GM18519 (cell line): ENCODE results near the gene LPGAT1.

Experiments
- ATAC-seq: cut with Tn5 transposase; IDR thresholded peaks from one replicate; pipeline ENCODE4 v1.9.1; 2021; ENCODE audit warnings: mild to moderate bottlenecking, moderate library complexity; ENCODE audit not compliant: unreplicated experiment, low FRiP score

The LPGAT1 gene

DNA sequence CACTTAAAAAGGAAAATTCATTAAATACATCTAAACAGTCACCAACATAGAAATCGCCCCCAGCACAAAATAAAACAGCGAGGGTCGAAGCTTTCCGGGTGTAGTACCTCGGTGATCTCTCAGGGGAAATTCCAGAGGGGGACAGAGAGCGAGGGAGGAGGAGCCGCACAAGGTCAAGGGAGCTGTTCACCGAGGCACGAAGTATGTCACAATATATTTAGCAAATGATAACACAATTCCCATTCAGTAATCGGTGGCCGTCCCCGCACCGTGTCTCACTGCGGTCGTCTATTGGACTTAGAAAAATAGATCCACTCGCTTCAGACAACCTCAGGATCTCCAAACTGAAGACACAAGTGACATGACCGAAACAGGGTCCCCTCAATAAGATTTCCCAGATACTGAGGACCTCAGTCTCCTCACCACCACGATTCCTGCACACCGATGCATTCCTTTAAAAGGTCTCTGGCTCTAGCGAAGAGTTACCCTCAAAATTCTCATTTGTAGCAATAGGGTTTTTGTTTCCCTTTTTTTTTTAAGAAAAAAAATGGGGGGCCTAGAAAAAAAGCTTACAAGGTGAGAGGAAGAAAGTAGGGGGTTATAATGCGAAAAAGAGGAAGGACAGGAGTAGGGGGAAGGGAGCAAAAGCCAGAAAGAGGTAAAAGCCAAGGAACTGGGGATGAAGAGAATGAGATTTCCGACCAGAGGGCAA is 1.1 kb downstream of the LPGAT1 start:
- no peak for ATAC-seq

- no peak for ATAC-seq
These were observed 1.8 kb downstream of the LPGAT1 start for GRCh38 chr1:211828584-211829342.

GRCh38 chr1:211827051-211827450 is 3.5 kb downstream of the LPGAT1 start:
- no peak for ATAC-seq

DNA sequence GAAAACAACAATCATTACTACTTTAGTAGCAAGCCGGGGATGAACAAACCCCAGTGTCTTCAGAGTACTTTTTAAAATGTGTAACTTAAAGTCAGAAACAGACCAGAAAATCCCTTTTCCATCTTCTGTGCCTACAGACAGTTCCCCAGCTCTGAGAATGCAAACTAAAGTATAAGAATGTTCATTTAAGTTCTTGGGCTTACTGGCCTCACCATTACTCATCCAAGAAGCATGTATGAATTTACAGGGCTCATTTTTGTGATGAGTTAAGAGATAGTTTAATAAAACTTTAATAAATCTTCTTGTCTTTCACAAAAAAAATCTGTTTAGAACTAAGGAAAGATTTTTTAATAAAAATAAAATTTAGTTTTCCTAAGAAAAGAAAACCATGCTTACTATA is 4.6 kb downstream of the LPGAT1 start:
- ATAC-seq = no peak

DNA sequence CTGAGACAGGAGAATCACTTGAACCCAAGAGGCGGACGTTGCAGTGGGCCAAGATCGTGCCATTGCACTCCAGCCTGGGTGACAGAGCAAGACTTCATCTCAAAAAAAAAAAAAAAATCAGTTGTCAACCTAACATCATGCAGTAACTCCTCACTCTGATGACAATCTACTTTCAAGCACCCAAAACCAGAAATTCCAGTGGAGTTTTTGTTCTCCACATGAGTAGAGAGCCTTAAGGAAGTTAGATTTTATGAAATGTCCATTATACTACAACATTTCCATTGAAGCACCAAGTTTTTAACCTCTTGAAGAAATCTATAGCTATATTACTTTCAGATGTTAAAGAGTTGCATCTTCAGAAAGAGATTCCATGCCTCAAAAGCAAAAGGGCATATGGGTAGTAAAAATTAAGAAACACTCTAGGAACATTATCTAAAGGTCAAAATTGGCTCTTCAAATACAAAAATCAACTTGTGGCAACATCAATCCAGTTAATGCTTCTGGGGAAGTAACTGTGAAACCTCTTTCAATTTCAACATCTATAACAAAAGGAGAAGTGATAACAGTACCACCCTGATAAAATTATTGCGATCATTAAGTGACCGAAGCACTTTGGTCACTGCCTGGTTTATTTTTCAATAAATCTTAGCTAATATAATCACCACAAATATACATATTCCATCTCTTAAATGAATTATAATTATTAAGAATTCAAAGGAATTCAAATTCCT is 7.7 kb downstream of the LPGAT1 start:
- ATAC-seq = no peak

DNA sequence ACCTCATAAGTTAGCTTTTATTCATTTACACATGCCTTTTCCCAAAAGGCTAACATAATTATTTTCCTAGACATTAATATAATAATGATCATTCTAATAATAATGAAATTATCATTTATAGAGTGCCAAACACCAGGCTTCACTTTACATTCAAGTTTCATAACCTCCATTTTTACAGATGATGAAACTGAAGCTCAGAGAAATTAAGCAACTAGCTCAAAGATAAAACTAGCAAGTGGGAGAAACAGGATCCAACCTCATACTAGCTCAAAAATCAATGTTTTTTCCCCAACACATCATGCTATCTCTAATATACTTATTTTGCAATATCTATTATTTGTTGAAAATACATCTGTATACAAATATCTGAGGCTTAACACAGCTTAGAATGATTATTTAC is 14.0 kb downstream of the LPGAT1 start:
- no peak for ATAC-seq

DNA sequence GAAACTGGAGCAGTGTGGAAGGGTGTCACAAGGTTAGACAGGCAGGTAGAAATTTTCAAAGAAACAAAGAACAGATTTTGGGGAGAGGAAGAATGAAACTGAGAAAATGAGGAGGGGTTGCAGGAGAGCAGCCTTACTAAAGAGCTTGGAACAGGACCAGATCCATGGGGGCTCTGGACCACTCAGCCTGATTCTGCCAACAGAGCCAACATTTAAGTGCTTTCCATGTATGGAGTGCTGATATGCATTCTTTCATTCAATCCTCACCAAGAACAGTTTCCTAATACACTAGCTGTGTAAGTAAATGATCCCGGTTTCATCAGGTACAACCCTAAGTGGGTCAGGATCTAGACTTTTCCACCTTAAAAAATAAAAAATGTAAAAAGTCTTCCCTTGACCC is 16.2 kb downstream of the LPGAT1 start:
- no peak for ATAC-seq

- ATAC-seq = no peak
These were observed 17.0 kb downstream of the LPGAT1 start for GRCh38 chr1:211813590-211813989.

- ATAC-seq = no peak
These were observed 18.0 kb downstream of the LPGAT1 start for GRCh38 chr1:211812584-211812983.

DNA sequence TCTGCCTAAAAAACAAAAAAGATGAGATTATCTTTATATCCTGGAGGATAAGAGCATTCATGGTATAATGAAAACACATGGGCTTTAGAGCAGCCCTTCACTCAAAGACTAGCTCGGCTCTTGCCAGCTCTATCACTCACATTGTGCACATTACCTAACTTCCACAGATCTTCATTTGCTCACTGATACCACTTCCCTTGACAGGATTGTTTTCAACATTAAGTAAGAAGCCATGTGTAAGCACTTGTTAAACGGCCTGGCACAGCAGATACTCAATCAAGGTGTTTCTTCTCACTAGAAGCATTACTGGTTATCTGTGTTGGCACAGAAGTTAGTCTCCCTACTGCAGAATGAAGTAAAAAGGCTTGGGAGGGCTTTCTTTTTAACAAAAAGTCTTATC is 18.7 kb downstream of the LPGAT1 start:
- ATAC-seq = no peak

DNA sequence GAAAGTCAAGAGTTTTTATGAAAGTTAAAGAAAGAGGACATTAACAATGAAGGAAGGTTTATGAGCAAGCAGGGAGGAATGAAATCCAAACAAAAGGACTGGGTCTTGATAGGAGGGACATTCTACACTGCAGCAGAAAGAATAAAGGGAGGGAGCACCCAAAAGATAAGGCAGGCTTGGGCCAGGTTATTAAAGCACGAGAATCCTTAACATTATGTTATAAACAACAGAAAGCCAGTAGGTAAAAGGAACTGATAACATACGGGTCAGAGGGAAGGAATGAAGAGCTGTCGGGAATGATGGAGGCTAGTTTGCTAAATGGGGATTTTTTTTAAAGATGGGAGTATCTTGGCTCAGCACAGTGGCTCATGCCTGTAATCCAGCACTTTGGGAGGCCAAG is 19.4 kb downstream of the LPGAT1 start:
- ATAC-seq = no peak

GRCh38 chr1:211808475-211808874 is 22.1 kb downstream of the LPGAT1 start:
- no peak for ATAC-seq

DNA sequence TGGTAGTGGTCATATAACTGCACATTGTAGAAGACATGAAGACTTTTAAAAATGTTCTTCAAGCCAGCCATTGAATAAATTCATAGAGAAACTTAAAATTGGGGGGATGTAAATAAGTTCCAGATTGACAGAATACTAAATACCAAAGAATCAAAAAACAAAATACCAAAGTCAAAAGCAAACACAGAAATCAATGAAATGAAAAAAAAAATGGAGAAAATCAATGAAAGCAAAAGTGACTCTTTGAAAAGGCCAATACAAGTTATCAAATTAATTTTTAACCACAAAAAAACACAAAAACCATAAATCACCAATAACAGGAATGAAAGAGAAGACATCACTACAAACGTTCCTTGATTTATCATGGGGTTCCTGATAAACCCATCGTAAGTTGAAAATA is 25.6 kb downstream of the LPGAT1 start:
- no peak for ATAC-seq

- no peak for ATAC-seq
These were observed 29.5 kb downstream of the LPGAT1 start for GRCh38 chr1:211800925-211801607.

DNA sequence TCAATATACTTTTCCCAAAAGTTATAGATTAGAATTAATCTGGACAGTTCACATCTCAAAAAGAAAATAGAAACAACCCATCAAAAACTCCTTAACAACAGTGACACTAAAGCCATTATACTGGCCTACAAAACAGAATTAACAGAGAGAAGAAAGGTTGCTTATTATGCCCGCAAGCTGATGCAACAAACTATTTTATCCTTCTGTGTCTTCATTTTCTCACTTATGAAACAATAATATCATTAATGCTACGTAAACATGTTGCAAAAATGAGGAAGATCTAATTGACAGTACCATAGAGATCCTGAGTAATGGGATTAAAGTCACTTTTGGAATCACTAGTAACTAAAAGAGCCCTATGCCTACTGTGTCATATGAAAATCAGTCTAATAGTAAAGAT is 32.6 kb downstream of the LPGAT1 start:
- ATAC-seq = no peak

DNA sequence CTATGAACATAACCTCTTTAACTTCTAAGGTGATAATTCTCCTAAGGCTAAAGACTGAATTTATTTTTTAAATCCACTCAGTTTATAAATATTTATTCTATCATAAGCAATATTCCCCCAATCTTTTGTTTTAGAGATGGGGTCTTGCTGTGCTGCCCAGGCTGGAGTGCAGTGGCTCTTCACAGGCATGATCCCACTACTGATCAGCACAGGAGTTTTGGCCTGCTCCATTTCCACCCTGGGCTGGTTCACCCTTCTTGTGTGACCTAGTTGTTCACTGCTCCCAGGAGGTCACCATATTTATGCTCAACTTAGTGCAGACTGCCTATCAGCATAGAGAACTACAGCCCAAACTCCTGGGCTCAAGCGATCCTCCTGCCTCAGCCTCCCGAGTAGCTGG is 38.6 kb downstream of the LPGAT1 start:
- no peak for ATAC-seq

- no peak for ATAC-seq
These were observed 40.7 kb downstream of the LPGAT1 start for GRCh38 chr1:211789641-211790464.

DNA sequence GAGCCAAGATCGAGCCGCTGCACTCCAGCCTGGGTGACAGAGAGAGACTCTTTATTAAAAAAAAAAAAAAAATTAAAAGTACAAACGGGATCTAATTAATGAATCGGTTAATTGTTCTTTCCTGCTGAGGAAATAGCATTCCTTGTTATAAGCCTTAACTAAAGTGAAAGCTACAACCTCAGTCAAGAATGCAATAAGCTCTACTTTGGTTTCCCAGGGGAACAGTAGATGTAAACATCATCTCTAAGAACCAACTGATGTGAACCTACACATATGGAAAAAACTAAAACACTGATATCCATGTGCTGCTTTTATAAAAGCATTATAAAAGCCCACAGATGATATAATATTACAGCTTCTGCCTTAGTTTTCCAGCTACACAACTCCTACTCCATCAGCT is 41.9 kb downstream of the LPGAT1 start:
- ATAC-seq = no peak

DNA sequence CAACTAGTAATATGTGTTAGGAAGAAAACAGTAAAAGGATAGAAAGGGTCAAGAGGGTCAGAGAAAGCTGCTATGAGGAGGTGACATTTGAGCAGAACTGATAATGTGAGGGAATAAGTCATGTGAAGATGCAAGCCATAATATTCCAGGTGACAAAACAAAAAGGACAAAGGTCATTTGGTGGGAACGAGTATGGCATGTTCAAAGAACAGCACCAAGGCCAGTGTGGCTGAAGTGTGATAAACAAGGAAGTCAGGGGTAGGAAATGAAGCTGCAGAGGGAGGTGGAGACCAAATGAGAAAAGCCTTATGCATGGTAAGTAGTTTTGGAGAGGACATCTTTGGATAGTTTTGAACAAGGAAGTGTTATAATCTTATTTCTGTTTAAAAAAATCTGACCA is 46.7 kb downstream of the LPGAT1 start:
- no peak for ATAC-seq

DNA sequence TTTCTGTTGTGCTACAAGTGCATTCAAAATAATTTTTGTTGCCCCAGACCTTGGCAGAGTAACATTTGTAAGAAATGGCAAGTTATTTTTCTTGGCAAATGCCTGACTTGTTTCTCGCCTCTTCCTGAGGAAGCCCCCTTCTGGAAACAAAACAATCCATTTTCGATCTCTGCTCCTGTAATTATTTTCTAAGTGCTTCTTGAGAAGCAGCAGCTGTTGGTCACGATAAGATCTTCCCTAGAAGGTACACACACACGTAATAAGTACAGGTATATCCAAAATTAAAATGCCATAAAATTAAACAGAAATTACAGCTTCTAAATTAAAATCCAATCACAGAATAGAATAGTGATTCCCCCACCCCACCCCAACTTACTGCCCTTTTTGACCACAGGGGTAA is 47.3 kb downstream of the LPGAT1 start:
- ATAC-seq = no peak
